ENCODE measurements around the gene PLAGL1.
A peak's percentile ranks its signal among the peaks of the same experiment; 100 is the strongest.

Gene PLAGL1

GRCh38 chr6:143965503-143966171 lies 42.4 kb downstream of the PLAGL1 start:
- TF ChIP-seq CTCF (conservative IDR thresholded peaks at IDR 0.05; ENCODE audit: low read depth): no peak
- H3K27ac ChIP-seq: no peak overlapping the region
- no peak for DNase-seq (ENCODE audit: low spot score)
- ChIA-PET POLR2A (ENCODE audit: low non-redundant PET) (no interaction called here), CTCF (no interaction called here)

GRCh38 chr6:143964674-143965081 lies 43.4 kb downstream of the PLAGL1 start:
- H3K27ac ChIP-seq: no peak overlapping the region
- no peak for TF ChIP-seq CTCF (conservative IDR thresholded peaks at IDR 0.05; ENCODE audit: low read depth)
- POLR2A ChIA-PET (ENCODE audit: low non-redundant PET): no interaction called here
- CTCF ChIA-PET: no interaction called here
- no peak for DNase-seq (ENCODE audit: low spot score)

GRCh38 chr6:143963158-143963919 lies 44.7 kb downstream of the PLAGL1 start:
- POLR2A ChIA-PET (ENCODE audit: low non-redundant PET): no interaction called here

GRCh38 chr6:143961886-143962878 lies 45.9 kb downstream of the PLAGL1 start:
- CTCF ChIA-PET: interaction anchor here (0.6 to 1.3 kb wide), 4 partner anchors 9 to 403 kb away, joined by 3 to 7 read pairs (median 4); no protein-coding TSS in a partner anchor
- H3K27ac ChIP-seq: no peak overlapping the region
- DNase-seq (ENCODE audit: low spot score): peak; percentile 13
- no peak for TF ChIP-seq CTCF (conservative IDR thresholded peaks at IDR 0.05; ENCODE audit: low read depth)
- POLR2A ChIA-PET (ENCODE audit: low non-redundant PET): no interaction called here

More at GRCh38 chr6:143963158-143963919, 44.7 kb downstream of the PLAGL1 start:
- no peak for TF ChIP-seq CTCF (conservative IDR thresholded peaks at IDR 0.05; ENCODE audit: low read depth)
- no peak overlapping the region for H3K27ac ChIP-seq
- DNase-seq (ENCODE audit: low spot score): no peak
- CTCF ChIA-PET: interaction anchor here (0.6 to 1.3 kb wide), 3 partner anchors 388 to 481 kb away, joined by 3 to 4 read pairs (median 4); no protein-coding TSS in a partner anchor

- H3K27ac ChIP-seq: no peak overlapping the region
- POLR2A ChIA-PET (ENCODE audit: low non-redundant PET): no interaction called here
- CTCF ChIA-PET: interaction anchor here (1.3 kb wide), 1 partner anchor 386 kb away, joined by 3 read pairs; no protein-coding TSS in a partner anchor
- DNase-seq (ENCODE audit: low spot score): no peak
- no peak for TF ChIP-seq CTCF (conservative IDR thresholded peaks at IDR 0.05; ENCODE audit: low read depth)
These were observed 47.0 kb downstream of the PLAGL1 start for GRCh38 chr6:143961066-143961465.

GRCh38 chr6:143959927-143960326 lies 48.1 kb downstream of the PLAGL1 start:
- DNase-seq (ENCODE audit: low spot score): no peak
- no peak overlapping the region for H3K27ac ChIP-seq
- POLR2A ChIA-PET (ENCODE audit: low non-redundant PET): no interaction called here
- CTCF ChIA-PET: interaction anchor here (0.8 to 1.1 kb wide), 2 partner anchors 54 to 1371 kb away, joined by 3 to 4 read pairs; no protein-coding TSS in a partner anchor
- no peak for TF ChIP-seq CTCF (conservative IDR thresholded peaks at IDR 0.05; ENCODE audit: low read depth)
